HG03460 (cell line): ENCODE data around the gene CRELD1.
A peak's percentile ranks its signal among the peaks of the same experiment; 100 is the strongest.
"Not testable (repeated sequence)": the region's sequence is repeated elsewhere in the genome, so short reads cannot be mapped to it uniquely, and the experiment has no call there.

Experiments used
- ATAC-seq: cut with Tn5 transposase; IDR thresholded peaks from one replicate; pipeline ENCODE4 v1.9.1; 2021; ENCODE audit not compliant: unreplicated experiment

Gene CRELD1

GRCh38 chr3:9933561-9934234 is at the start of gene CRELD1:
TSS of gene CRELD1 (plus strand) at chr3:9933834. CDS start at chr3:9934439, 605 bp downstream.
- ATAC-seq: peak; percentile 89

GRCh38 chr3:9884555-9885165 is 49.0 kb upstream of the CRELD1 start:
- no peak for ATAC-seq

- no peak for ATAC-seq
Observed at GRCh38 chr3:9886328-9886727, 47.3 kb upstream of the CRELD1 start.

GRCh38 chr3:9887480-9887879 is 46.2 kb upstream of the CRELD1 start:
- no peak for ATAC-seq

- no peak for ATAC-seq
Observed at GRCh38 chr3:9888540-9888939, 45.1 kb upstream of the CRELD1 start.

GRCh38 chr3:9889405-9889804 is 44.2 kb upstream of the CRELD1 start:
- no peak for ATAC-seq

GRCh38 chr3:9890249-9891071 is 43.2 kb upstream of the CRELD1 start, which contains the start of gene JAGN1:
TSS of gene JAGN1 (plus strand) at chr3:9890610. CDS start at chr3:9890723, 113 bp downstream.
- ATAC-seq: peak; percentile 74

GRCh38 chr3:9891072-9891622 is 42.5 kb upstream of the CRELD1 start:
- no peak for ATAC-seq

GRCh38 chr3:9893739-9894138 is 39.9 kb upstream of the CRELD1 start:
- no peak for ATAC-seq

- not testable (repeated sequence) for ATAC-seq
Observed at GRCh38 chr3:9895715-9896114, 37.9 kb upstream of the CRELD1 start.

GRCh38 chr3:9896755-9897407 is 36.8 kb upstream of the CRELD1 start:
- ATAC-seq: not testable (repeated sequence)

GRCh38 chr3:9897408-9898372 is 35.9 kb upstream of the CRELD1 start:
- peak; percentile 76 for ATAC-seq

- no peak for ATAC-seq
Observed at GRCh38 chr3:9898467-9899241, 35.0 kb upstream of the CRELD1 start.

- no peak for ATAC-seq
Observed at GRCh38 chr3:9899289-9899791, 34.3 kb upstream of the CRELD1 start.

- ATAC-seq: not testable (repeated sequence)
Observed at GRCh38 chr3:9900965-9901415, 32.6 kb upstream of the CRELD1 start.

GRCh38 chr3:9901967-9902366 is 31.7 kb upstream of the CRELD1 start:
- no peak for ATAC-seq

- no peak for ATAC-seq
Observed at GRCh38 chr3:9902372-9903237, 31.0 kb upstream of the CRELD1 start, which contains the start of gene IL17RE. TSS of gene IL17RE (plus strand) at chr3:9902848. CDS start at chr3:9902933, 85 bp downstream.

- ATAC-seq: no peak
Observed at GRCh38 chr3:9903238-9903624, 30.4 kb upstream of the CRELD1 start.
